HG03439 (cell line): ENCODE measurements around the gene LTB4R2.
A peak's percentile ranks its signal among the peaks of the same experiment; 100 is the strongest.

Source experiments
- ATAC-seq: cut with Tn5 transposase; IDR thresholded peaks from one replicate; pipeline ENCODE4 v1.9.1; 2021; ENCODE audit warnings: mild to moderate bottlenecking, moderate library complexity; ENCODE audit not compliant: unreplicated experiment

The LTB4R2 gene

GRCh38 chr14:24298892-24299254 lies 11.1 kb upstream of the LTB4R2 start:
- no peak for ATAC-seq

DNA sequence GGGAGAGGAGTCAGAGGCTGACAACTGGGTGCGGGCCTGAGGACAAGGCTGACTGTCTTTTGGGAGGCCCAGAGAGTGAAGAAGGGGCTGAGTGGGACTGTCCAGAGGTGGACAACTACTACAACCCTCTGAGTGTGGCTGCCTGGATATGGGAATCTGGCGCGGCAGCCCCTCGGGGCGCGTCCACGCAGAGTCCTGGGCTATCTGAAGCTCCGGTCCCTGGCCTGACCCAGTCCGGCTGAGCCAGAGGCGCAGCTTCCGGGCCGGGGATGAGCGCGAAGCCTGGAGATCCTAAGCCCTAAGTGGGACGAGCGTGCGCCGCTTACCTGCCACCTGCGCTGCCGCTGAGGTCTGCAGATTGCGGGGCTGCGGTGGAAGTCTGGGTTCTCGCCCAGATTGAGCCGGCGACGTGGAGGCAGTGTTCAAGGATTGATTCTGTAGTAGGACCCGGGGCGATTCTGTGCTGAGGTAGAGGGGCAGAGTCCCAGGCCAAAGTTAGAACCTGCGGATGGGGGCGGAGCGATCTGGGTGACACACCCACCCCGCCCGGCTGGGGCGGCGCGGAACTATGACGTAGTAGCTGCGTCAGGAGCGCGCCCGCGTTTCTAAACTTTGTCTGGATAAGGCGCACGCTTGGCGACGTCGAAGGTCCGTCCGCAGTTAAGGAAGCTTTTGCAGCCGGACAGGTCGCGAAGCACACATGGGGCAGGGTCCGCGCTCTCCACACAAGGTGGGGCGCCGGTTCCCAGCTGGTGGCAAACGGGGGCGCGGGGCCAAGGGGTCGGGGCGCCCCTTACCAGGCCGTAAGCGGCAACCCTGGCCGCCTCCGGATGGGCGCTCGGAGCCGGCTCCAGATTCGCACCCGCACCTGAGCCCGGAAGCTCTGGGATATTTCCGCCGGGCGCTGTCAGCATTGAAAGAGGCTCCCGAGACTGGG lies 10.4 kb upstream of the LTB4R2 start, which contains the start of the genes DHRS1 and NOP9:
TSS of gene DHRS1 (minus strand) at position 526 of the 937 bp plus-strand sequence. CDS start 674 bp downstream, outside the sequence.
TSS of gene NOP9 (plus strand) at position 596 of the 937 bp plus-strand sequence. CDS start at position 701, 105 bp downstream.
- peak; percentile 84 for ATAC-seq

DNA sequence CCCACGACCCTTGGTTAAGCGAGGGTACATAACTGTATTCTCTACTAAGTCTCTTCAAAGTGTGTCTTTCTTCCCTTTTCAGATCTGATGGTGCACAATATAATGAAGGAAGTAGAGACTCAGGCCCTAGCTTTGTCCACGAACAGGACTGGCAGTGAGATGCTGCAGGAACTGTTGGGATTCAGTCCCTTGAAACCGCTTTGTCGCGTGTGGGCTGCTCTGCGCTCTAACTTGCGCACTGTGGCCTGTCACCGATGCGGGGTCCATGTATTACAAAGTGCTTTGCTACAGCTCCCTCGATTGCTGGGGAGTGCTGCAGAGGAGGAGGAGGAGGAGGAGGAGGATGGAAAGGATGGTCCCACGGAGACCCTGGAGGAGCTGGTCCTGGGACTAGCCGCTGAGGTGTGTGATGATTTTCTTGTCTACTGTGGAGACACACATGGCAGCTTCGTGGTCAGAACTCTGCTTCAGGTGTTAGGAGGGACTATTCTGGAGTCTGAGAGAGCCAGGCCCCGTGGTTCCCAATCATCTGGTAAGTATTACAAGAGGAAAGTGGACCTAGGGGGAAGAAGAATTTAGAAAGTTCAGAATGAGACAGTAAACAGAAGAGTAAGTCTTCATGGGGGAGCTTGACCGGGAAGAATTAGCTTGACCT lies 9.5 kb upstream of the LTB4R2 start:
- ATAC-seq: no peak

GRCh38 chr14:24304019-24304387 lies 5.9 kb upstream of the LTB4R2 start:
- no peak for ATAC-seq

- no peak for ATAC-seq
Measured at GRCh38 chr14:24307156-24307574, 2.8 kb upstream of the LTB4R2 start.

DNA sequence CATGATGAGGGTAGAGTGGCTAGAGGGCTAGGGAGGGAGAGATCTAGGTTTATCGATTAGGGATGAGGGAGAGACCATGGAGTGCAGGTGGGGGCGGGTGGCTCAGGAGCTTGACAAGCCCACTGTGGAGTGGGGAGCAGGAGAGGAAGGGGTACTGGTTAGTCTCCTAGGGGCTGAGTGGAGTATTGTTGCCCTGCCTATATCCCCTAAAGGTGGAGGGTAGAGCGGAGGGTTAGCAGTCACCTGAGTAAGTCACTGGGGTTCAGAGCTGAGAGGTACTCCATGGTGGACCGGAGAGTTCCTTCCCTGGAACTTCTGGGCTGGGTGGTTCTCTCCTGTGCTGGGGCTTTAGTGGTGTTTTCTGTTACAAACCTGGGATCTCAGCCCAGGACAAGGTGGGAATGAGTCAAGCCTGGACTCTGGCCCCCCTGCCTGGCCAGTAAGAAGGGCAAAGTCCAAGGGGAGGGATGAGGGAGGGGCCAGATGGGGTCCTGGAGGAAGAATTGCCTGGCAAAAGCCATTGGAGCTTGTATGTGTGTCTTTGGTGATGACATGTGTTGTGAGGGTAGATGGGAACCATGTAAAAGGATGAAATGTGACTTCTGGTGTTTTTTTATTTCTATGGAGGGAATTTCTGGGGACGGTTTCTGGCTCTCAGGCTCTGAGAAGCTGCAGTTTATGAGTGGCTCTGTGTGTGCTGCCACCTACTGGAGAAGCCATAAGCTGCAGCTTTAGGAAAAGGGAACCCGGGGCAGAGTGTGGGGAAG lies 2.2 kb upstream of the LTB4R2 start, which contains the start of gene CIDEB:
TSS of gene CIDEB (minus strand) at position 403 of the 767 bp plus-strand sequence. CDS start at position 284, 119 bp downstream.
- ATAC-seq: no peak

GRCh38 chr14:24308342-24309124 lies 1.4 kb upstream of the LTB4R2 start:
- no peak for ATAC-seq

- ATAC-seq: no peak
Measured at GRCh38 chr14:24310265-24310645, 315 bp downstream of the LTB4R2 start.

GRCh38 chr14:24310646-24311604 lies 985 bp downstream of the LTB4R2 start, which contains the start of gene LTB4R:
Gene LTB4R, plus strand, starts transcription at chr14:24311502. Its CDS starts 4,150 bp downstream, at chr14:24315652.
- peak; percentile 69 for ATAC-seq

DNA sequence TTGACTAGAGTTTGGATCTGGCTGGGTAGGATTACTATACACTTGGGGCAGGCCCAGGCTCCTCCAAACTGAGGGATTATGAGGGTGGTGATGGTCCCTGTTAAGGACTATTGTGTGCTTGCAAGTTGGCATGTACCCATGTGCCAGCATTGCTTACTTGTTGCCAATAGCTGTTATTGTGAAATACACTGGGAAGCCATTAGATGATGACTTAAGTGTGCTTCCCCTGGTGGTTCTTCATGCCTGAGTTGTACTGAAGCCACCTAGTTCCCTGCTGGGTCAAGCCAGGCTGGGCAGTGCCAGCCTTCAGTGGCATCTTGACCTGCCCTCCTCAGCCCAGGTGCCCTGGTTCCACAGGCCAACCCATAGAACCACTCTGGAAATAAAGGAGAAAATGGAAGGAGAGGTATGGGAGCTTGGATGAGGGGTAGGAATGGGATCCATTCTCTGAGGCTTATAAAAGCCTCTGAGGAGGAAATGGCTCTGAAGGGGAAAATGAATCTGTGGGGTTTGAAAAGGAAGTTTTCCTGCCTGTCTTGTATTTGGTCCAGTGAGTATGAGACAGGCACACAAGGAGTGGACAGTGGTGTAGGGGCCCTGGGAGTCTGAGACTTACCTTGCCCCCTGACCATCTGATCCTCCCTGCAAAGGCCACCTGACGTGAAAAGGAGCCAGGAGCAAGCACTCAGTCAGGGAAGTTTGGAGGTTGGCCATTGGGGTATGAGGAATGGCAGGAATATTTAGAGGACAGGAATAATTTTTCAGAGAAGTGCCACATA lies 2.1 kb downstream of the LTB4R2 start:
- ATAC-seq: no peak

GRCh38 chr14:24312736-24313507 lies 3.0 kb downstream of the LTB4R2 start:
- ATAC-seq: no peak

GRCh38 chr14:24313913-24314312 lies 4.0 kb downstream of the LTB4R2 start:
- ATAC-seq: no peak

GRCh38 chr14:24314377-24315193 lies 4.6 kb downstream of the LTB4R2 start:
- ATAC-seq: no peak

DNA sequence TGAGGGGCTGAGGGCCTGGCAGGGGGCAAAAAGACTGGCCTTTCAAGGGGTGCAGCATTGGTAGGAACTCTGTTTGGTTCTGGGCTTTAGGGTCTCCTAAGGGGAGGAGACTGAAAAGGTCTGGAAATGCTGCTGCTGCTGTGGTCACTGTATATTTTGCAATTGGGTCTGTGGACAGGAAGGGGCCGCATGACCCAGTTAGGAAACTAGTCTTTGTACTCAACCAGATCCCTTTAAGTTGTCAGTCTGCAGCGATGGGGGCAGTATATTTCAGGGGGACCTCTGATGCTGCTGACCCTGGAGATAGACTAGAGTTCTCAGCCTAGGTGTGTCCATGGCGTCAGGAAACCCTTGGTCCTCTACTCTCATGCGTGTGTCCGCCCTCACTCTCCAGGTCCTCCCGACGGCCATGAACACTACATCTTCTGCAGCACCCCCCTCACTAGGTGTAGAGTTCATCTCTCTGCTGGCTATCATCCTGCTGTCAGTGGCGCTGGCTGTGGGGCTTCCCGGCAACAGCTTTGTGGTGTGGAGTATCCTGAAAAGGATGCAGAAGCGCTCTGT lies 5.4 kb downstream of the LTB4R2 start:
- ATAC-seq: no peak

- ATAC-seq: no peak
Measured at GRCh38 chr14:24315807-24316596, 6.1 kb downstream of the LTB4R2 start.

- no peak for ATAC-seq
Measured at GRCh38 chr14:24316597-24316950, 6.6 kb downstream of the LTB4R2 start.
